ENCODE data around the gene IPO11.

IPO11 gene

GRCh38 chr5:62498961-62499360, 86.4 kb downstream of the IPO11 start:
- ATAC-seq, result no peak
- no peak for TF ChIP-seq ZFP30 (CRISPR knock-in tag; IDR thresholded peaks at IDR 0.05)
- TF ChIP-seq BACH2 (CRISPR knock-in tag; IDR thresholded peaks at IDR 0.05; ENCODE audit: borderline replicate concordance), result no peak
- no peak for TF ChIP-seq RARB (CRISPR knock-in tag; IDR thresholded peaks at IDR 0.05)
- TF ChIP-seq CREB5 (CRISPR knock-in tag; IDR thresholded peaks at IDR 0.05; ENCODE audit: low read depth), result no peak
- TF ChIP-seq ARNTL (CRISPR knock-in tag; IDR thresholded peaks at IDR 0.05; ENCODE audit: borderline replicate concordance, low read depth), result no peak
- no peak for TF ChIP-seq ZFP3 (CRISPR knock-in tag; IDR thresholded peaks at IDR 0.05)
- no peak for TF ChIP-seq SNAI2 (CRISPR knock-in tag; IDR thresholded peaks at IDR 0.05)
- no peak for TF ChIP-seq TSHZ2 (CRISPR knock-in tag; IDR thresholded peaks at IDR 0.05)
- TF ChIP-seq GLIS3 (CRISPR knock-in tag; IDR thresholded peaks at IDR 0.05), result no peak
- TF ChIP-seq ZNF565 (CRISPR knock-in tag; conservative IDR thresholded peaks at IDR 0.05; ENCODE audit: low read depth), result no peak
- no peak for TF ChIP-seq ZC3H10 (CRISPR knock-in tag; IDR thresholded peaks at IDR 0.05)
- TF ChIP-seq ISL1 (CRISPR knock-in tag; IDR thresholded peaks at IDR 0.05), result no peak
- no peak for TF ChIP-seq PPARA (CRISPR knock-in tag; IDR thresholded peaks at IDR 0.05; ENCODE audit: borderline replicate concordance)
- no peak for TF ChIP-seq ZNF70 (CRISPR knock-in tag; IDR thresholded peaks at IDR 0.05)
- no peak for TF ChIP-seq TOX (CRISPR knock-in tag; IDR thresholded peaks at IDR 0.05; ENCODE audit: borderline replicate concordance)
- TF ChIP-seq TCF4 (CRISPR knock-in tag; IDR thresholded peaks at IDR 0.05; ENCODE audit: borderline replicate concordance), result no peak

GRCh38 chr5:62499756-62500155, 87.2 kb downstream of the IPO11 start:
- TF ChIP-seq POU6F1 (CRISPR knock-in tag; IDR thresholded peaks at IDR 0.05; ENCODE audit: borderline replicate concordance, low read depth) (no peak), SNAI2 (CRISPR knock-in tag; IDR thresholded peaks at IDR 0.05) (no peak), ZNF8 (CRISPR knock-in tag; IDR thresholded peaks at IDR 0.05) (no peak), OSR1 (CRISPR knock-in tag; IDR thresholded peaks at IDR 0.05) (no peak), GLIS3 (CRISPR knock-in tag; IDR thresholded peaks at IDR 0.05) (no peak), ZC3H10 (CRISPR knock-in tag; IDR thresholded peaks at IDR 0.05) (no peak), BACH2 (CRISPR knock-in tag; IDR thresholded peaks at IDR 0.05; ENCODE audit: borderline replicate concordance) (no peak), ZFP3 (CRISPR knock-in tag; IDR thresholded peaks at IDR 0.05) (no peak), PATZ1 (CRISPR knock-in tag; IDR thresholded peaks at IDR 0.05; ENCODE audit: borderline replicate concordance) (no peak), TOX (CRISPR knock-in tag; IDR thresholded peaks at IDR 0.05; ENCODE audit: borderline replicate concordance) (no peak), ZNF70 (CRISPR knock-in tag; IDR thresholded peaks at IDR 0.05) (no peak), CSRNP3 (CRISPR knock-in tag; IDR thresholded peaks at IDR 0.05) (no peak), ARNTL (CRISPR knock-in tag; IDR thresholded peaks at IDR 0.05; ENCODE audit: borderline replicate concordance, low read depth) (no peak)
- no peak for ATAC-seq
